HCT116 (cell line): Measurements from ENCODE around the gene ROBO1.

Experiments
- CTCF ChIP-seq, 3 experiments: fragments of 200-600 bp in 1 of 3; sonication (generic) in 1 of 3; IDR thresholded peaks in 2 of 3; conservative IDR thresholded peaks in 1 of 3; 2 replicates each; pipeline ENCODE4 v1.5.1; 2012 to 2017; ENCODE audit warnings: low read depth in 2 of 3, low read length in 2 of 3, antibody characterized with exemption in 1 of 3, borderline replicate concordance in 1 of 3, control low read depth in 1 of 3, mild to moderate bottlenecking in 1 of 3, mixed read lengths in 1 of 3, mixed run types in 1 of 3, moderate library complexity in 1 of 3; ENCODE audit not compliant: insufficient read depth in 1 of 3
- RAD21 ChIP-seq: IDR thresholded peaks from 2 replicates; pipeline ENCODE4 v1.6.1; 2012; ENCODE audit warnings: low read depth, mild to moderate bottlenecking
- TF ChIP-seq, protein P1 (sequence below): IDR thresholded peaks from 2 replicates; pipeline ENCODE4 v1.6.1; 2012

DNA sequence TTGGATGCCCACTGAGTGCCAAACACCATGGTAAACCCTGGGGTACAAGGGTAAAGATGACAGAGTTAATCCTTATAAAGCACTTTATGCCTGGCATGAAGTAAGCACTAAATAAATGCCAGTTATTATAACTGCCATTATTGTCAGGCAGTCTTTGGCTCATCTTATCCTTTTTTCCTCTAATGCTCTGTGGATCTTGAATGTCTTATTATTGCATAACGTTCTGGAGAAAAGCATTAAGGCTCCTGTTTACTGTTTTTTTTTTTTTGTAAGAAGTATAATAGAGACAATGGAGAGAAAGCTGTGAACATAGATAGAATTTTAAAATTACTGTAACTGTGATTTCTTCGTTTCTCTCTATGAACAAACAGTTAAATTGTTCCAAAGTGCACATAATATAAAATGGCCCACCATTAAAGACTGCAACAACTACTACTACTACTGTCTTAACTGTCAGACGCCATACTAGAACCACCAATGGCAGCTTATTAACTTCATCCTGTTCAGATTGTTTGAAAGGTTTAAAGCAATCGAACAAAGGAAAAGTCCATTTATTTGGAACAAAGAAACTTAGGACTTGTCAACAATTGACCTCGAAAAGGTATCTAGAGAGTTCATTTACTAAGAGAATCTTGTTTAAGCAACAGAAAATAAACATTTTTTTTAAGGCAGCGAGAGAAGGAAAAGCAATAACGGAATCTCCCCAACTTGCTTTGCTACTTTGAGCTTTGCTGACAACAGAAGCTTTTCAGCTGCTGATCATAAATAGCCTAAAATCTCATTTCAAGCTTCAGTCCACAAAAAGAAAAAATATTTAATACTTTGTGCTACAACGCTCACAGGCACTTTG lies 520.7 kb downstream of the ROBO1 start:
- TF ChIP-seq RAD21: no peak
- TF ChIP-seq, protein P1, sequence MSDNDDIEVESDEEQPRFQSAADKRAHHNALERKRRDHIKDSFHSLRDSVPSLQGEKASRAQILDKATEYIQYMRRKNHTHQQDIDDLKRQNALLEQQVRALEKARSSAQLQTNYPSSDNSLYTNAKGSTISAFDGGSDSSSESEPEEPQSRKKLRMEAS: no peak
- no peak for TF ChIP-seq CTCF (IDR thresholded peaks at IDR 0.05 in 2 of 3, conservative IDR thresholded peaks at IDR 0.05 in 1 of 3; ENCODE audit: borderline replicate concordance in 1 of 3, insufficient read depth in 1 of 3, low read depth in 2 of 3, low read length in 2 of 3)
